Ishikawa (cell line): ENCODE data around the gene LPCAT1.

Experiments used
- EGR1 ChIP-seq: IDR thresholded peaks from 2 replicates; pipeline ENCODE4 v1.6.1; 2012
- NFIC ChIP-seq: IDR thresholded peaks from 2 replicates; pipeline ENCODE4 v1.6.1; 2012
- TAF1 ChIP-seq: IDR thresholded peaks from 2 replicates; pipeline ENCODE4 v1.6.1; 2012; ENCODE audit warnings: low read depth, mild to moderate bottlenecking
- TEAD4 ChIP-seq: IDR thresholded peaks from 2 replicates; pipeline ENCODE4 v1.6.1; 2012
- ZBTB7A ChIP-seq: IDR thresholded peaks from 2 replicates; pipeline ENCODE4 v1.6.1; 2012; ENCODE audit warnings: low read depth

GRCh38 chr5:1497242-1497777 lies 26.4 kb downstream of the LPCAT1 start:
- TF ChIP-seq TAF1 (no peak), TEAD4 (no peak), NFIC (no peak), EGR1 (no peak), ZBTB7A (no peak)
